Measurements from ENCODE around the gene FAIM2.

Gene FAIM2

DNA sequence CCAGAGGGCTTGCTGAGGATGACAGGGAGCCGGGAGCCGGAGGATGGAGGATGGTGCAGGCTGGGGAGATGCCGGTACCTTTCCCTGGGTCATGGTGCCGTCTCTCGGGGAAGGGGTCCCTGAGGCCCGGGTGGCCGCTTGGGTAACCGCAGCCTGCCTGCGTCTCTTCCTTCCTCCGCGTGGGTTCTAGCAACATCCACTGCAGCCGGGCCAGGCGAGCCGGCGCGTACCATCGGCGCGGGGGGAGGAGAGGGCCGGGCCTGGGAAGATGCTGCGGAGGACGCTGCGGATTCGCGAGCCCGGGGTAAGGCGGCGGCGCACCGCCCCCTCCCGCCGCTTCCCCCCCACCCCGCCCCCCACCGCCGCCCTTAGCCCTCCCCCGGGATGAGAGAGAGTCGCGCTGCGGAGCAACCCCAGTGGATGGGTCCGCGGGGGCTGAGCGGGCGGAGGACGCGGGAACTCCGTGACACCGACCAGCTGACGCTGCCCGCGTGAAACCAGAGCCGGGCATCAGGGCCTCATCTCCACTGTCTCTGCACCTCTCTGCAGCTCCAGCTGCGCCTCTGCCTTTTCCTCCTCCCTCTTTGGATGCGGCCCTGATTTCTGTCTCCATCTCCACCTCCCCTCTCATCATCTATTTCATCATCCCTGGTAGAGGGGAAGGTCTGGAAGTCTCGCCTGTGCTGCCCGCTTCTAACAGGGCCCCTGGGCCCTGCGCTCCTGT lies at the start of gene FAIM2:
TSS of gene FAIM2 (minus strand) at position 201 of the 724 bp plus-strand sequence. CDS start at position 93, 108 bp downstream.
- no peak for FAIRE-seq
- no peak for DNase-seq (ENCODE audit: extremely low spot score, insufficient read length, low read depth)

- FAIRE-seq = no peak
- no peak for DNase-seq (ENCODE audit: extremely low spot score, insufficient read length, low read depth)
These were observed 49.5 kb upstream of the FAIM2 start for GRCh38 chr12:49953151-49953550.

- FAIRE-seq = no peak
- DNase-seq (ENCODE audit: extremely low spot score, insufficient read length, low read depth) = no peak
These were observed 48.8 kb upstream of the FAIM2 start for GRCh38 chr12:49952391-49953055.

GRCh38 chr12:49951411-49952240 lies 47.9 kb upstream of the FAIM2 start:
- DNase-seq (ENCODE audit: extremely low spot score, insufficient read length, low read depth) (no peak), FAIRE-seq (no peak)

- FAIRE-seq (no peak), DNase-seq (ENCODE audit: extremely low spot score, insufficient read length, low read depth) (no peak)
These were observed 46.9 kb upstream of the FAIM2 start, which contains the start of gene AQP2 for GRCh38 chr12:49950273-49951251. Gene AQP2, plus strand, starts transcription at chr12:49950737. Its CDS starts 94 bp downstream, at chr12:49950831.

DNA sequence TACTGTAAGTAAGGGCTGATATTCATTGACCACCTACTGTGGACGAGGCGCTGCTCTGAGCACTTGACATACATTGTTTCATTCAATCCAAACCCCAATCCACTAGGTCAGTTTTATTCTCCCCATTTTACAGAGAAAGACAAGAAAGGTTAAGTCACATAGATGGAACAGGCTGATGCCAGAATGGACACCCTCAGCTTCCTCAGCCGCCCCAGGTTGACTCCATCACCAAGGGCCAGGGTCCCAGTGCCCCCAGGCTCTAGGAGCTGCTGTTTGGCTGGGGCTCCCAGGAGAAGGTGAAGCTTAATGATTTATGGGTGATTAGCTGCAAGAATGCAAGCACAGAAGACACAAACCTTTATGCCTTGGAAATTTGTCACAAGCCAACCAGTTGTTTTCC lies 46.2 kb upstream of the FAIM2 start:
- FAIRE-seq = no peak
- DNase-seq (ENCODE audit: extremely low spot score, insufficient read length, low read depth) = no peak

GRCh38 chr12:49948866-49949845 lies 45.5 kb upstream of the FAIM2 start:
- DNase-seq (ENCODE audit: extremely low spot score, insufficient read length, low read depth) (no peak), FAIRE-seq (no peak)

GRCh38 chr12:49947593-49948226 lies 44.0 kb upstream of the FAIM2 start:
- FAIRE-seq = no peak

DNA sequence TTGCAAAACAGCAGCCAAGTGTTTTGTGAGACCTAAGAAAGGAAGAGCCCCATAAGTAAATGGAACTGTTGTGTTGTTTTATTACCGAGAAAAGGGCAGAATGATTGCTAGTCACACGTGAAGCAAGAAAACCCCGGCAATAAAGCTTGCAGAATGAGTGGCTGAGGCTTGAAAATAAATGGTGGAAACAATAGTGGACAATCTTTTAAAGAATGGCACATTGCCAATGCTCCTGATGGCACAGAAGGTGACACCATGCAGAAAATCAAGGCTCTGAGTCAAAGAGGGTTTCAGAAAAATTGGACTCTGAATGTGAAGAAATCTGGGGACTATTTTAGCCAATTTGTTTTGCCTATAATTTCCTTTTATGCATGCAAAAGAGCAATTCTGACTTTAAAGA lies 42.8 kb upstream of the FAIM2 start:
- no peak for FAIRE-seq
- no peak for DNase-seq (ENCODE audit: extremely low spot score, insufficient read length, low read depth)

More at GRCh38 chr12:49947593-49948226, 44.0 kb upstream of the FAIM2 start:
- no peak for DNase-seq (ENCODE audit: extremely low spot score, insufficient read length, low read depth)

GRCh38 chr12:49946086-49946485 lies 42.4 kb upstream of the FAIM2 start:
- no peak for FAIRE-seq
- DNase-seq (ENCODE audit: extremely low spot score, insufficient read length, low read depth) = no peak

DNA sequence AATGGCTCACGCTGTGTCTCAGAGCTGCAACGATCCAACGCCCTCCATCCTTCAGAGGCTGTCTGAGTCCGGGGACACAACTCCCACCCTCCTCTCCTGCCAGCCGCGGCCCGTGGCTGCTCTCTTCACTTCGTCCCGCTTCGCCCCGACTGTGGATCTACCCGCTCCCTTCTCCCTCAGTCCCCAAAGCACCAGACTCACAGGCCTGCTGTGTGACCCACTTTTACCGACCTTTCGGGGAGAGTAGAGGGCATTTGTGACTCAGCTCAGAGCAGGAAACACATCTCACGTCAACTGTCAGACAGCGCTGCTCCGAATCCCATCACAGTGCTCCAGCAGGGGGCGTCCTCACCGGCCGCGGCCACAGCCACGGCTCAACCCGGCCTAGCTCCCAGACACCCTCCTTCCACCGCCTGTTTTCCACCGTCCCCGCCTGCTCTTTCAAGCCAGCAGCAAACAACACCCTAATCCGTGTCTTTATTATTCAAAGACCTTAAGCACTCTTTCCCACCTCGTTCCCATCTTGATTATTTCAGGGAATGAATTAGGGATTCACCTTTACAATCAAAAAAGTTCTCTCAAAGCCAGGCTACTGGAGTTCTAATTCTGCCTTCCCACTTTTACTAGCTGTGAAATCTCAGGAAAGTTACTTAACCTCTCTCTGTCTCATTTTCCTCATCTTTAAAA lies 41.8 kb upstream of the FAIM2 start:
- FAIRE-seq (peak; percentile 85), DNase-seq (ENCODE audit: extremely low spot score, insufficient read length, low read depth) (peak; percentile 72)

DNA sequence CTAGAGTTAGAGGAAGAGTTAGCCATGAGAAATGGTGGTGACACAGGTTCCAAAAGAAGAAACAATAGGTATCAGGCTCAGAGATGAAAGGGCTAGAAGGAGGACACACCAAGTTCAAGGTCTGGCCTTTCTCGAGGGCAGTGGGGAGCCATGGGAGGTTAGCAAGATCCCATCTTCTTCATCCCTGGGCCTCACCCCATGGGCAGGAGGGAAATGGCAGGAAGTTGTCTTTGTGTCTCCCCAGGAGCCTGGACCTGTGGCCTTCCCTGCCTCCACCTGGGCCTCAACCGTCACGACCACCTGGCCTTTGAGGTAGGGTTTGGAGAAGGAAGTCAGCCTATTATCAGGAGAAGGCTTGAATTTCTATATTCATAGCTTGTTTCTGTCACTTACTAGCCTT lies 41.0 kb upstream of the FAIM2 start:
- DNase-seq (ENCODE audit: extremely low spot score, insufficient read length, low read depth) = no peak
- FAIRE-seq = no peak

- no peak for FAIRE-seq
These were observed 40.3 kb upstream of the FAIM2 start for GRCh38 chr12:49944046-49944445.

DNA sequence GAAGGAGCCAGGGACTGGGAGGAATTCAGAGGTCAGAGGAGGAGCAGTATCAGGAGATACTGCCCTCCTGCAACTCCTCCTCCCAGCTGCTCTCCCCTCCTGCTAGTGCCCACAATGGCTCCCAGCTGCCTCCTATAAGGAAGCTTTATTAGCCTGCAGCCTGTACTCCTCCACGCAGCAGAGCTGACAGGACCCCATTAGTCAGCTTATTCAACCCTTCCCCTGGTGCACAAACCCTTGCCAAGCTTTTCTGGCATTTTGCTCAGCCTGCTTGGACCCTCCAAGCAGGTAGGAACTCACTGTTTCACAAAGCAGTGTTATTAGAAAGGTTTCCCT lies 39.9 kb upstream of the FAIM2 start:
- FAIRE-seq (no peak), DNase-seq (ENCODE audit: extremely low spot score, insufficient read length, low read depth) (no peak)

More at GRCh38 chr12:49944046-49944445, 40.3 kb upstream of the FAIM2 start:
- no peak for DNase-seq (ENCODE audit: extremely low spot score, insufficient read length, low read depth)

GRCh38 chr12:49942921-49943624 lies 39.4 kb upstream of the FAIM2 start:
- FAIRE-seq = no peak

GRCh38 chr12:49942512-49942893 lies 38.8 kb upstream of the FAIM2 start:
- FAIRE-seq (no peak), DNase-seq (ENCODE audit: extremely low spot score, insufficient read length, low read depth) (no peak)

More at GRCh38 chr12:49942921-49943624, 39.4 kb upstream of the FAIM2 start:
- DNase-seq (ENCODE audit: extremely low spot score, insufficient read length, low read depth) = no peak
